Left cardiac atrium (tissue), 4 donors: ENCODE results near the gene GLDC. TPM values are rescaled to one million over a fixed set of nuclear protein-coding genes. Genes with fewer than 3 reads are reported as not detected.
"Not testable (repeated sequence)": the region's sequence is repeated elsewhere in the genome, so short reads cannot be mapped to it uniquely, and the experiment has no call there.

Source experiments
- ATAC-seq, 2 donors: fragments of 200-7000 bp; cut with Tn5 transposase; one replicate each; pipeline ENCODE4 v1.9.1; 2020; ENCODE audit warnings: mild to moderate bottlenecking in 2 of 2, moderate library complexity in 2 of 2
- DNase-seq: peaks from one replicate; pipeline ENCODE4 v3.0.0-alpha.2; 2020
- intact Hi-C, 2 donors: fragments of 100-400 bp; cut with DNase I; formaldehyde crosslinking; loops; one replicate each; pipeline versions ENCODE4 v1.14.1 to v1.15.1; 2022 to 2023
- total RNA-seq, 2 donors: library from RNA; stranded (reverse); fragmentation: NEBNext Ultra II Directional; extraction: Animal tissue kit (Norgen Biotek cat#: 25700); gene quantifications; one replicate each; pipeline ENCODE4 v1.2.1, GENCODE V29; 2021
- donor health status: DM: no; HTN: yes; CAD: no.
- donor health status: DM: no; HTN: yes; CAD: no; lungs with severe emphysema.
- donor health status: DM: yes; HTN: yes; CAD: no.
- donor health status: Dilated cardiomyopathy.

Gene GLDC
- total RNA-seq, 2 donors from 2014 or later = 0.21 to 0.24 TPM

GRCh38 chr9:6545017-6545691 lies 100.4 kb downstream of the GLDC start:
- ATAC-seq (no peak), DNase-seq (no peak)
- intact Hi-C loops = no loop called here

- DNase-seq (no peak), ATAC-seq (no peak)
- intact Hi-C loops = no loop called here
Observed at GRCh38 chr9:6543204-6543603, 102.3 kb downstream of the GLDC start.

GRCh38 chr9:6542617-6543016 lies 102.9 kb downstream of the GLDC start:
- ATAC-seq, DNase-seq, intact Hi-C loops: not testable (repeated sequence)

- DNase-seq (no peak), ATAC-seq (no peak)
- intact Hi-C loops = no loop called here
Observed at GRCh38 chr9:6538666-6539071, 106.9 kb downstream of the GLDC start.

GRCh38 chr9:6535594-6535993 lies 109.9 kb downstream of the GLDC start:
- DNase-seq = no peak
- ATAC-seq = no peak
- intact Hi-C loops = no loop called here

GRCh38 chr9:6525326-6526045 lies 120.0 kb downstream of the GLDC start:
- DNase-seq (no peak), ATAC-seq (no peak)
- intact Hi-C loops = no loop called here

GRCh38 chr9:6522263-6522662 lies 123.3 kb downstream of the GLDC start:
- ATAC-seq (no peak), DNase-seq (no peak)
- intact Hi-C loops = no loop called here

GRCh38 chr9:6512085-6512657 lies 133.4 kb downstream of the GLDC start:
- ATAC-seq = no peak
- DNase-seq = no peak
- intact Hi-C loops = no loop called here

- intact Hi-C loops = no loop called here
- DNase-seq = no peak
Observed at GRCh38 chr9:6506571-6506970, 139.0 kb downstream of the GLDC start.

GRCh38 chr9:6502399-6502798 lies 143.1 kb downstream of the GLDC start:
- ATAC-seq (no peak), DNase-seq (no peak)
- intact Hi-C loops = no loop called here

More at GRCh38 chr9:6506571-6506970, 139.0 kb downstream of the GLDC start:
- ATAC-seq = no peak

GRCh38 chr9:6501526-6502210 lies 143.9 kb downstream of the GLDC start:
- no peak for DNase-seq
- intact Hi-C loops = no loop called here
- no peak for ATAC-seq

GRCh38 chr9:6498982-6499381 lies 146.5 kb downstream of the GLDC start:
- ATAC-seq = no peak
- intact Hi-C loops = loop anchor here in 1 of 2 donors (10.0 kb wide), 1 partner anchor 144 kb away; no protein-coding TSS in a partner anchor

GRCh38 chr9:6495466-6495865 lies 150.1 kb downstream of the GLDC start:
- intact Hi-C loops = loop anchor here in 1 of 2 donors (10.0 kb wide), 1 partner anchor 141 kb away; no protein-coding TSS in a partner anchor
- ATAC-seq (no peak), DNase-seq (no peak)

More at GRCh38 chr9:6498982-6499381, 146.5 kb downstream of the GLDC start:
- no peak for DNase-seq

- ATAC-seq (no peak), DNase-seq (no peak)
- intact Hi-C loops = loop anchor here in 1 of 2 donors (10.0 kb wide), 1 partner anchor 136 kb away; no protein-coding TSS in a partner anchor
Observed at GRCh38 chr9:6490863-6491262, 154.7 kb downstream of the GLDC start.

- ATAC-seq = no peak
- no peak for DNase-seq
- intact Hi-C loops = no loop called here
Observed at GRCh38 chr9:6489099-6489498, 156.4 kb downstream of the GLDC start.

GRCh38 chr9:6488395-6488794 lies 157.1 kb downstream of the GLDC start:
- DNase-seq (no peak), ATAC-seq (no peak)
- intact Hi-C loops = no loop called here

- DNase-seq (no peak), ATAC-seq (no peak)
- intact Hi-C loops = no loop called here
Observed at GRCh38 chr9:6484210-6484609, 161.3 kb downstream of the GLDC start.
